GM18861 (cell line): ENCODE data around the gene ZDHHC9.
"Not testable (repeated sequence)": the region's sequence is repeated elsewhere in the genome, so short reads cannot be mapped to it uniquely, and the experiment has no call there.

ENCODE experiments used
- ATAC-seq: cut with Tn5 transposase; IDR thresholded peaks from one replicate; pipeline ENCODE4 v1.9.1; 2021; ENCODE audit not compliant: unreplicated experiment

The ZDHHC9 gene

DNA sequence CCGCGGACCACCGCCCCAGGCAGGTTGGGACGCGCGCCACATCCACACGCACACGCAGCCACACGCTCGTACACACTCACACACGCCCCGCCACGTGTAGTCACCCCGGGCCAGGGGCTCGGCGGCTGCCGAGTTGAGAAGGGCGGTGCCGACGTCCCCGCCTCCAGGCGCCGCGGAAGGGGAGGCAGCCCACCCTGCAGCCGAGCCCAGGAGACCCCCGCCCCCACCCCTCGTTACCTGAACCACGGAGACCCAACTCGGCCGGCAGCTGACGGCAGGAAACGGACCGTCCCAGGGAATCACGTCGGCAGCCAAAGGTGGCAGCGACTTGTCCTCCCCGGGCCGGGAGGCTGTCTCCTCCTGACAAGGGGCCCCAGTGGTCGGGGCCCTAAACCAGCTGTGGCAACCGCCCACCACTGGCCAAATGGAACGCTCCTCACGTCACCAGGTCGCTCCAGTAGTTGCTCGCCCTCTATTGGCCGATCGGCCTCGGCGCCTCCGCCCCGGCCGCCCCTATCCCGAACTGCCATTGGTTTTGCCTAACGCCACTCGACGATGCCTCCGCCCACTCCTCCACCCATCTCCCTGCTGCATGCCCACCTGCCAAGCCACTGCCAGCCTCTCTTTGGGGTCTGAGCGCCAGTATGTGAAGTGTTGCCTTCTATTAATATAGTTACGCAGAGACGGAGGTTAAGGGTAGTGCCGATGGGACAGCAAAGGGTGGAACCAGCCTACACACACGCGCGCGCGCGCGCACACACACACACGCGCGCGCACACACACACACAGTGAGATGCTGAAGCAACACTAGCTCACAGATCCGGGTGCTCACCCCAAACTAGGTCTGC lies at the start of gene ZDHHC9:
Gene ZDHHC9, minus strand, starts transcription at position 428 of the 848 bp plus-strand sequence. CDS start 1,941 bp downstream, outside the sequence.
- ATAC-seq: peak; percentile 94

DNA sequence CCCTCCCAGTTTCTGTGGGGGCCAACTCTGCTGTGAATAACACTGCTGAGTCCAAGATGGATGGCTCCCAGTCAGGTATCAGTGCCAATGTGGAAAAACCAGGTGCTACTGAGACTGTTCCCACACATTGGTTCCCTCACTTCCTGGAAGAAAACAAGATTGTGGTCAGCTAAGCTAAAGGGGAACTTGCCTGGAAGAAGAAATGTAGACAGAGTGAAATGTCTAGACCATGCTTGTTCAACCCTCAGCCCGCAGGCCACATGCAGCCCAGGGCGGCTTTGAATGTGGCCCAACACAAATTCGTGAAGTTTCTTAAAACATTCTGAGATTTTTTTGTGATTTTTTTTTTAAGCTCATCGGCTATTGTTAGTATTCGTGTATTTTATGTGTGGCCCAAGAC lies 33.7 kb upstream of the ZDHHC9 start:
- ATAC-seq: no peak

GRCh38 chrX:129876771-129877305 lies 33.2 kb upstream of the ZDHHC9 start:
- ATAC-seq: no peak

- ATAC-seq: no peak
Observed at GRCh38 chrX:129875669-129876068, 32.0 kb upstream of the ZDHHC9 start.

DNA sequence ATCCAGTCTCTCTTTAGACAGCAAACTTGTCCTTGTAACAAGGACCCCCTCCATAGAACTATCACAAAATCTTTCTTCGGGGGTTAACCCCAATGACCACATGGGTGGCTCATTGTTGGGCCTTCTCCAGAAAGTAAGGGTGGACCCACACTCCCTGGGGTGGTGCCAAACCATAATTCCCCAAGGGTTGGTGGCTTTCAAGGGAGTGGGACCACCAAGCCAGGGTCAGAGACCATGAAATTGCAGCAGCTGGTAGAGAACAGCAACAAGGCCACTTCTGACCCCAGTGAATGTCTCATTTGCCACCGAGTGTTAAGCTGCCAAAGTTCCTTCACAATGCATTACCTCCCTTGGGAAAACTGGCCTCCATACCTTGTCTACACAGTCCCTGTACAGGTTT lies 28.8 kb upstream of the ZDHHC9 start:
- ATAC-seq: no peak

- not testable (repeated sequence) for ATAC-seq
Observed at GRCh38 chrX:129866321-129866720, 22.6 kb upstream of the ZDHHC9 start.

DNA sequence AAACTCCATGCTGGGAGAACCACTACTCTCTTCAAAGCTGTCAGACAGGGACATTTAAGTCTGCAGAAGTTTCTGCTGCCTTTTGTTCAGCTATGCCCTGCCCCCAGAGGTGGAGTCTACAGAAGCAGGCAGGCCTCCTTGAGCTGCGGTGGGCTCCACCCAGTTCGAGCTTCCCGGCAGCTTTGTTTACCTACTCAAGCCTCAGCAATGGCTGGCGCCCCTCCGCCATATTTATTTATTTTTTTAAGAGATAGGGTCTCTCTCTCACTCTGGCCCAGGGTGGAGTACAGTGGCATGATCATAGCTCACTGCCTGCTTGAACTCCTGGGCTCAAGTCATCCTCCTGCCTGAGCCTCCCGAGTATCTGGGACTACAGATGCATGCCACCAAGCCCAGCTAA lies 15.4 kb upstream of the ZDHHC9 start:
- ATAC-seq: not testable (repeated sequence)

- ATAC-seq: not testable (repeated sequence)
Observed at GRCh38 chrX:129851825-129852224, 8.1 kb upstream of the ZDHHC9 start.

DNA sequence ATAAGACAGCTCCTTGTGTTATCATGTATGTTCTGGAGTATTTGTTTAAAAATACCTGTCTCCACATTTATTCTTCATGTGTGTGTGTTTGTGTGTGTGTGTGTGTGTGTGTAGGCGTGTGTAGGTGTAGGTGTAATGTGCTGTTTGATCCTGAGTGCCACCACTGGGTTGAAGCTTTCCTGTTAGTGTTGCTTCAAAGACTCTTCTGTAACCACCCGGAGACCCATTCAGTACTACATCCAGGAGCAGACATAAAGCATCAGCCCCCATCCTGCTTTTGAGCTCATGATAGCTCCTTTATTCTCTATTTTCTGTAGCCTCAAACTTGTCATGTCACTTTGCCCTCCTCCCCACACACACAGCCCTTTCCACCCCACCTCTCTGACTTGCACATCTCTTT lies 3.0 kb upstream of the ZDHHC9 start:
- ATAC-seq: no peak

DNA sequence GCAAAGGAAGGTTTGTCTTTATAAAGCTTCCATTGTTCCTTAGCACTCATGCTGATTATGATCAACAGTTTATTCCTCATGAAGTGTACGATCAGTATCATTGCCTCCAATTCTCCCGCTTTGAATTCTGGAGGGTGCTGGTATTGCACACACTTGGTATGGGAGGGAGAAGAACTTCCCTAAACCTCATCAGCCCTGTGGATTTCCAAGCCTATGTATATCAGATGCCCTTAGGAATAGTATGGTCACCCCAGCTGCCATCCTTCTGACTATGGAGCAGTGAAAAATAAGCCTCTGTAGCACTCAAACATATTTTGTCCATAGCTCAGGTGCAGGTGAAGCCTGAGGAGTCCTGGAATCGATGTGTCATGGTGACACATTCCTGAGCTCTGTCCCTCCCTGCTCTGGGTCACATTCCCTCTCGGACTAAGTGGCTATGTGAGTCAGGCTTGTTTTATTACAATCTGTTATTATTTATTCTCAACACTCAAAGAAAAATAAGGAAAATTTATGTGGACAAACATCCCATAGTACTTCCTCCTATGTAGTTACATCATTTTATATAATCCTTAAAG lies 2.0 kb upstream of the ZDHHC9 start:
- ATAC-seq: no peak

GRCh38 chrX:129843209-129843458 lies 552 bp downstream of the ZDHHC9 start:
- ATAC-seq: no peak

- no peak for ATAC-seq
Observed at GRCh38 chrX:129842510-129843208, 1.0 kb downstream of the ZDHHC9 start.

GRCh38 chrX:129840344-129840743 lies 3.3 kb downstream of the ZDHHC9 start:
- no peak for ATAC-seq

DNA sequence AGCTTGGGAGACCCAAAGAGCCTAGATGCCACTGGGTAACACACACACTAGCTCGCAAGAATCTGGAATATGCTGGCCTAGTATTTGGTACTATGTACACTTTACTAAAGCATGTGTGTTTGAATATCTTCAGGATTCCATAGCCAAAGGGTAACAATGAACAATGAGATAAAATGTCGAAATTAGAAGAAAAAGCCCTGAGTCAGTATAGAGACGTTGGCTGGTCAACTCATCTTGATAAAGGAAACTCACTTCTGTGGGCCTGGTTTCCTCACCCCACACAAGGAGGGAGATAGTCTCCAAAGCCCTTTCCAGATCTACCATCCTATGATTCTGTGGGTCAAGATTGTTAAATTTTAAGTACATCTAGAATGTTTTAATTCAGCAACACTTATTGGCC lies 6.9 kb downstream of the ZDHHC9 start:
- ATAC-seq: no peak

- ATAC-seq: no peak
Observed at GRCh38 chrX:129833153-129833990, 10.3 kb downstream of the ZDHHC9 start.

- no peak for ATAC-seq
Observed at GRCh38 chrX:129831091-129831885, 12.4 kb downstream of the ZDHHC9 start.

- no peak for ATAC-seq
Observed at GRCh38 chrX:129830494-129830893, 13.2 kb downstream of the ZDHHC9 start.

GRCh38 chrX:129825746-129826505 lies 17.8 kb downstream of the ZDHHC9 start:
- no peak for ATAC-seq

DNA sequence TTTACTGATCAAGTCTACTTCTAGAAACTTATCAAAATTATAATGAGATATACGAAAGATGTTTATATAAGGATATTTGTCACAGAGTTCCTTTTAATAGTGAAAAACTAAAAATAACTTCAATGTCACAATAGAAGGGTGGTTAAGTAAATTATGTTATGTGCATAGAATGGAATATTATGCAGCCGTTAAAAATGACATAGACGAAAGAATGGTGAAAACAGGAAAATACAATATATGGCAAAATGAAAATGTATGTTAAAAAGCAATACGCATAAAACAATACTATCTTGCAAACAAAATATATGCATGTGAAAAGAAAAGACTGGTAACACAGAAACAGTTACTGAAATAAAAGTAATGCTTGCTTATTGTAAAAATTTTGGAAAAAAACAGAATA lies 19.1 kb downstream of the ZDHHC9 start:
- ATAC-seq: no peak

DNA sequence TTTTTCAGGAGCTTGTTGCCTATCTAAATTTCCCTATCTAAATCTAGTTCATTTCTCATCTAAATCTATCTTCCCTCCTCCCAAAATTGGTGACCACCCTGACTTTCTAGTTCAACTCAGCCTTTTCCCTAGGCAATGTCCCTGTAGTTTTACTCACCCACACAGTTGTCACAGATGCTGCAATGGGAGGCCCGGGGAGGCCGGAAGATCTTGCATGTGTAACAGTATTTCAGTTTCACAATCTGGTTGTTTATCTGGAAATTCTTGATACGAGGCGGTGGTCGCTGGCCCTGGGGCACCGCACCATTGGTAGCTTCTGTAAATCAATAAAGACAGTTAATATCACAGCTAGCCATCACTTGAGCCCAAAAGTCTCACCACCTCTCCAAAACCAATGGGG lies 20.2 kb downstream of the ZDHHC9 start:
- ATAC-seq: no peak
